GM21529 (cell line): Measurements from ENCODE around the gene C10orf105.

ENCODE experiments used
- ATAC-seq: cut with Tn5 transposase; IDR thresholded peaks from one replicate; pipeline ENCODE4 v1.9.1; 2021; ENCODE audit not compliant: unreplicated experiment

C10orf105 gene

DNA sequence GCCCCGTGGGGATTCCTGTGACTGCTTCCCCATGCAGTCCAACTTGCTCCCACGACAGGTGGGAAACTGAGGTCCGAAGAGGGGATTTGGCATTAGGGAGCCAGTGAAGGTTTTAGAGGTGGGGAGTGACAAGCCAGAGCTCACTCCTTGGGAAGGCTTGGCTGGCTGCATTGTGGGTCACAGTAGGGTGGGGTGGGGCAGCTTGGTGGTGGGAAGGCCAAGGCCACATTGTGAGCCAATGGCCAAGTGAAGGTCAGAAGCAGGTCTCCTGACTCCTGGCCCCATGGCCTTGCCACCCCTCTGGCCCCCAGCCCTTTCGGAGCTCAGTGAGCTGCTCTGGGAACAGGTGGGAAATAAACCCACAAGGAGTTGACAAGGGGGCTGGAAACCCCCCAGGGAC, 2.5 kb downstream of the C10orf105 start:
- no peak for ATAC-seq

DNA sequence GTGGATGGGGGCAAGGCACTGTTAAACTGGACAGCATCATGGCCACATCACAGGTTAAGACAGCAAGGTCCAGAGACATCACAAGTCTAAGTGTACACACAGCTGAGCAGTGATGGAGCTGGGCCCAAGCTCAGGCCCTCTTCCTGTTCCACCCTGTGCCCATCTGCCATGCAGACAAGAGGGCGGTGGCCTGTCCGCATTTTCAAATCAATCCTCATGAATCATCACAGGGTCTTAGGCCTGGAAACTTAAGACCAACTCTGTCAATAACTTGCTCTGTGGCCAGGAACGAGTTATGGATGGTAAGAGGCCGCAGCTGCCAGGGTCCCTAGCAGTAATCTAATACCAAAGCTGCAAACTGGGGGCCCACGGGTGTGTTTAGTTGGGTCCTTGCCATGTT, 3.2 kb downstream of the C10orf105 start:
- no peak for ATAC-seq

DNA sequence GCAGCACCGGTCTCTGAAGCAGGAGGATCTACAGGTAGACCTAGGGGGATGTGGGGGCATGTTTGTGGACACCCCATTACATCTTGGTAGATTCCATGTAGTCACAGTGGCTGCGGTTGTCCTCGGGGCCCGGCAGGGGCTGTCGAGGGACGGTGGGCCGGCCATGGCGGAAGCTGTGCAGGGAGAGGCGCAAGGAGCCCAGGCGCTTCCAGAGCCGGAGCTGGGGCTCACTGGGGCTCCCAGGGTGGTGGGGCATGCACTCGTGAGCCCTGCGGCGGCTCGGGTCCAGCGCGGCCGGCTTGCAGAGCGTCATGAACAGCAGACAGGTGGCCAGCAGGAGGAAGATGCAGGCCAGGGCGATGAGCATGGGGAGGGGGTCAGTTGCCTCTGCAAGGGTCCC, 3.7 kb downstream of the C10orf105 start:
- no peak for ATAC-seq

DNA sequence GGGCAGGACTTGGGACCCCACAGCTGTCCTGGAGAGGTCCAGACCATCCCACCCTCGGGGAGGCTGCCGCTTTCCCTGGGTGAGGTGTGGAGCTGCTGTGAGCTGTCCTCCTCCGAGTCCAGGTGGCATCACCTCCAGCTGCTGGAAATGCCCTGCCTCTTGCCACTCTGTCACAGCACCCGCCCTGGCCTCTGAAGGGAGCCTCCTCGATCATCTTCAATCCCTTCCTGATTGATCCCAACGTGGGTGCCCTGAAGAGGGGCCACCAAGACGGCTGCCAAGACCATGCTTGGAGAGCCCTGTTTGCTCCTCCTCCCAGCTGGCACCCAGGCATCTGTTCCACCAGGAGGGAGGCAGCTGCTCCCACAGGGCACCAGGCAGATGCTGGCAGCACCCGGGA, 4.6 kb downstream of the C10orf105 start:
- ATAC-seq = no peak

DNA sequence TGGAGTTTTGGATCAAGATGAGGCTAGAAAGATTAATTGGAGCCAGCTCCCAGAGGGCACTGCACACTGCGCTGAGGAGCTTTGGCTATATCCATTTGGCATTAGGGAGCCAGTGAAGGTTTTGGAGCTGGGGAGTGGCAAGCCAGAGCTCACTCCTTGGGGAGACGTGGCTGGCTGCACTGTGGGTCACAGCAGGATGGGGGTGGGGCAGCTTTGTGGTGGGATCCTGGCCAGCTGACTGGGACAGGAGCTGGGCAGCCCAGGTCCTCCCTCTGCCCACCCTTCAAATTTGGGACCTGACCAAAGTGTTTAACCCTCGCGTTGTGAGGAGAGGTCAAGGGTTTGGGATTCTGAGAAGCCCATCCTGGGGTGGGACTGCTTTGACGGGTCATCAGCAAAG, 5.0 kb downstream of the C10orf105 start:
- ATAC-seq = no peak

DNA sequence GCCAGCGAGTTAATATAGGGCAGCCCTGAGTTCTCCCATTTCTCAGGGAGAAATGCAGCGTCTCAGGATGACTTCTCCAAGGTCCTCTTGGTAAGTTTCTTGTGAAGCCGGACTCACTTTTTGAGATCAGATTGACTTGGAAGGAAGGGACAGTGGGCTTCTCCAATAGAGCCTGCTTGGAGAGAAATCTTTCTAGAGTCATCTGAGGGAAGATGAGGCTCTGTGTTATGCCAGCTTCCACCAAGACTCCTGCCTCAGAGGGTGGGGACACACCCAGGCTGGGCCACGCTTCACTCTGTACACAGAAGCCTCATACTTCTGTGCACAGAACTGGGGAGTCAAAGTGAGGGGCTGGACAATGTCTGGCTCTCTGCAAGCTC, 5.6 kb downstream of the C10orf105 start:
- no peak for ATAC-seq

DNA sequence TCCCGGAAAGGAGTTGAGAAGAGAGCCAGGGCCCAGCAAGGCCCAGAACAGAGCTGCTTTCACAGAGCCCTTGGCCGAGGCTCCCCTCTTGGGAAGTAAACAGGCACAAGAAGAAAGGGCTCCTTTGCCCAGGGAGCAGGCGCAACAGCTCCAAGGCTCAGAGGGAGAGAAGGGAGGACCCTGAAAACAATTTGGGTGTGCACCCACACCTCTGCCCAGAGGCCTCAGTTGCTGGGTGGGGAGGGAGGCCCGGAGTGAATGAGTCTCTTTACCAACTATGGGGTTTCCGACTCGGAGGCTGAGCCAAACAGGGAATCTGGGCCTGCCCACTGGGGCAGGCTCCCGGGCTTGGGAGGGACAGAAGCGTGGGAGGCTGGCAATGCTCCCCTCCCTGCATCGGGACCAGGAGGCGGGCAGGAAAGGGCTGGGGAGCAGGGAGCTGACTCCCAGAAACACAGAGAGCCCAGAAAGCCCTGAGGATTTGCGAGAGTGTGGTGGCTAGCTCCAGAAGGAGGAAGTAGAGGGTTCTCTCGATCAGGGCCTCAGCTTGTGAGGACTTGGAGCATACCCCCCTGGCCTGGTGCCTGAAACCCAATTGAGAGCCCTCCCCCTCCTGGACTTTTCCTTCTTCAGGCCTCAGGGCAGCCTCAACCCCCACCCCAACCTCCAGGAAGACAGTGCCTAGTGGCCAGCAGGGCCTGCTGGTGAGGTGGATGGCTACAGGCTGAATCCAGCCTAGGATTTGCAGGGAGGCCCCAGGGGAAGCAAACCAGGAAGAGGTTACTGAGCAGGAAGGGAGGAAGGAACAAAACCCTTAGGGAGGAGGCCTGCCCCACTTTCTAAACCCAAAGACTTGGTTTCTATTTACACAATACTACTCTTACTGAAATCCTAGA, 6.2 kb downstream of the C10orf105 start:
- ATAC-seq = no peak

DNA sequence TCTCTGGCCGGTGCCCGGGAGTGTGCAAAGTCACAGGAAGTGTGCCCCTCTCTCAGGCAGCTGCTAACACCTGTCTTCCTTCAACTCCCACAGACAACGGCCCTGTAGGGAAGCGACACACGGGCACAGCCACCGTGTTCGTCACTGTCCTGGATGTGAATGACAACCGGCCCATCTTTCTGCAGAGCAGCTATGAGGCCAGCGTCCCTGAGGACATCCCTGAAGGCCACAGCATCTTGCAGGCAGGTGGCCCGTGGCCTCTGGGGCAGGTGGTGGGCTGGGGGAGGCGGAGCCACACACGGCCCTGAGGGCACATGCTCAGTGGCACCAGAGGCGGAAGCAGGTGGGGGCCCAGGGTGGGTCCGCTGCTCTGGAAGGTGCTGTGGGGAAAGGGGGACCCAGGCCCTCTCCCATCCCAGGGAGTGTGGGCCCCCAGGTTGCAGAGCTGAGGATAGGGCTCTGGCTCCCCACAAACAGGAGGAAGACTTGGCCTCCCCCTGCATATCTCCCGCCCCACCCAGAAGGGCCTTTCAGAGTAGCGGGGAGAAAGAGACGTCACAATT, 6.9 kb downstream of the C10orf105 start:
- no peak for ATAC-seq

DNA sequence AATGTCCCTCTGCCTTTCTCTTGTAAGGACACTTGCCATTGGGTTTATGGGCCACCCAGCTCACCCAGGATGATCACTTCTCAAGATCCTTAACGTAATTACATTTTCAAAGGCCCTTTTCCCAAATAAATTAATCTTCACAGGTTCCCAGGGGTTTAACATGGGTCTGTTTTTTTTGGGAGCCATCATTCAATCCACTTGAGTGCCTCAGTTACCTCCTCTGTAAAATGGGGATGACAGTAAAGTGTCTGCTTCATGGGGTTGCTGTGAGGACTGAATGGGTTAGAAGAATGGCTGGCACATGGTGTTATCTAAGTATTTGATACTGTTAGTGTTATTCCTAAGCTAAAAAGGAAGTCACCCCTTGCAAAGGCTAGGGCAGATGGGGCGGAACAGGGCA, 7.4 kb downstream of the C10orf105 start:
- ATAC-seq = no peak

DNA sequence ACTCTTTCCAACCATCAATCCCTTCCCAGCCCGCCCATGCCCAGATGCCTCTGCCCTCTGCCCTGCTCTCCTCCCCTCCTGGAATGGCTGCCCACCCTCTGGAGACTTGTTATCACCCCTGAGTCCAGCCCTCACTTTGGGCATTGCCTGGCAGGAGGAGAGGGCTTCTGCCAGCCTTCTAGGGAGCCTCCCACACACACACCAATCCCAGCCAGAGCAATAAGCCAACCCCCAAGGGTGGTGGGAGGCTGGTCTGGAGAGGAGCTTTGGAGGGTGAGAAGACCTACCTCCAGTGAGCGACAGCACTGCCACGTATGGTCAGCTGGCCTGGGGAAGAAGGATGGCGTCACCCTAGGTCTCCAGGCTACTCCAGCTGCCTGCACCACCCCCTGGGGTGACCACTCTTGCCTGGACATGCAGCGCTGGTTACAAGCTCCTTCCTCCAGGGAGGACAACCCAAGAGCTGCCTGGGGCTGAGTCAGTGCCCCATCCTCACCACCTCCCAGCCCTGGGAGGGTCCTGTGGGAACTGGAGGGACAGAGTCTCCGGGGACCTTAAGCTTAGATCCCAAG, 8.4 kb downstream of the C10orf105 start:
- no peak for ATAC-seq

DNA sequence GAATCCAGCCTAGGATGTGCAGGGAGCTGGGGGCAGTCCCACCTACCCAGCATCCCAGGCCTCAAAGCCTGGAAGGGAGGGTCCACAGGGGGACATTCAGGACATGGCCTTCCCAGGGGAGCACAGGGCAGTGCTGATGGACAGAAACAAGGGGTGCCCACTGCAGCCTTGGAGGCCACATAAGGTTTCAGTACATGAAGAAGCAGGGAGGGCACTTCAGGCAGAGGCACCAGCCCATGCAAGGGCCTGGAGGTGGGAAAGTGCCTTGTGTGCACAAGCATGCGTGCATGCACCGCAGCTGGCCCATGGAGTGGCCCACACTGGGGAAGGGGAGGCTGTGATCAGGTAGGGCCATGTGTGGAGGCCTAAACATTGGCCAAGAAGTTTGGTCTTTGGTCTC, 9.1 kb downstream of the C10orf105 start:
- no peak for ATAC-seq

DNA sequence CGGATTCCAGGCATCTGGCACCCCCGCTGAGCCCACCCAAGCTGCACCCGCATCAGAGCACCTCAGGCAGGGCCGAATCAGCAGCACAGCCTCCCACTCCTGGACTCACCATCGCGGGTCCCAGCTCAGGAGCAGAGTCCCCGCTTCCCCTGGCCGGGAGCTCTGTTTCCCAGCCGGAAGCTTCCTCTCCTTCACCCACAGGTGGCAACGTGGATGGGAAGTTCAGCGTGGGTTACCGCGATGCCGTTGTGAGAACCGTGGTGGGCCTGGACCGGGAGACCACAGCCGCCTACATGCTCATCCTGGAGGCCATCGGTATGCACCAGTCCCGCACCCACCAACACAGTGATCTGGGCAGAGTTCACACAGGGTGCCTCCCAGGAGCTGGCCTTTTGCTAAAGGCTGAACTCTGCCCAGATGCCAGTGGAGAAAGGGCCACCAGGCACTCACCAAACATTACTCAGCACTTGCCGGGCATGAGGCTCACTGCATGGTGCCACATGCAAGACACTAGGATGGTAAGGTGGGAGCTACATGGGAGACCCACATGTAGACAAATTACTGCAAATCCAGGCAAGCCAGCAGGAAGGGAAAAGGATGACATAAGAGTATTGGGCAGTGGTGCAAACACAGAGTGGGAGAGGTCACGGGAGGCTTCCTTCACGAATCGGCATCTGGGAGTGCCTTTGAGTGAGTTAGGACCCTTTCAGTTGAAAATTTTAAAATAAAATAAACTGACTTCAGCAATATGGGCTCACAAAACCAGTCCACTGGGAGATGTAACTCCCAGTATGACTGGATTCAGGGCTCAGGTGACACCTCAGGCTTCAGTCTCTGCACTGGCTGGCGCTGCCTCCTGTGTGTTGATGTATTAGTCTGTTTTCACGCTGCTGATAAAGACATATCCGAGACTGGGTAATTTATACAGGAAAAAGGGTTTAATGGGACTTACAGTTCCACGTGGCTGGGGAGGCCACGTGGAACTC, 10.4 kb downstream of the C10orf105 start:
- ATAC-seq = no peak

DNA sequence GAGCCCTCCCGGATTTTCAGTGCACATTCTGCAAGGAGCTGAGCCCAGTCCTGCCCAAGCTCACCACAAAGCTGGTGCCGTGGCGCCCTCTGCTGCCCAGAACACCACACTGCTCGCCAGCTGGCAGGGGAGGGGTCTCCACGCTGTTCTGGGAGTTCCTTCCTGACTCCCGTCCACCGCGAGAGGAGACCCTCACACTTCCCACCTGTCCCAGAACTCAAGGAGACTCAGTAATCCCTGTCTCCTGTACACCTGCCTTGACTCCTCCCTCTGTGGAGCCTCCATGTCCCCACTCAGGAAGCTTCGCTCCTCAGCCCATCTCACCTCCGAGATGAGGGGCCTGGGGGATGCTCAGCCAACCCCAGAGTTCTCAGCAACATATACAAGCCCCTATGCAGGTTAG, 11.3 kb downstream of the C10orf105 start:
- ATAC-seq = no peak

DNA sequence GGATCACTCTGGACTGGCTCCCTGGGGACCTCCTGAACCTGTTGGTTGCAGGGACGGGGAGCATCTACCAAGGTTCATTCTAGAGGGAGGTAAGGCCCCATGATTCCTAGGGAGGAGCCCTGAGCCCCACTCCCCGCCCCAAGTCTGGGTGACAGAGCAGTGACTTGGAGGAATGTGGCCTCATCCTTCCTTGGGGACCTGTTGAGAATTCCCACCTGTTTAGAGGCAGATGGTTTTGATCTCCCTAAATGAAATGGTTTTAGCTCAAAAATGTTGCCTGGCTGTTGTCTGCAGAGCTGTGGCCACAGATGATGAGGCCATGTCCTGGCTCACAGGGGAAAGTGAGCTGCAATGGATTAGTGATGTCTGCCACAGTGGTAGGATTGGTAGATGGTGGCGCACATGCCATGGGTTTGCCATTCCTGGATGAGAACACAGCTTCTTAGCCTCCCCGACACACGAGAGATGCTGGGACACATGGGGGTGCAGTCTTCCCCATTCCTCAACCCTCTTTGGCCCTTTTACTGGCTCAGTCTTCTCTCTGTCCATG, 12.3 kb downstream of the C10orf105 start:
- ATAC-seq = no peak

DNA sequence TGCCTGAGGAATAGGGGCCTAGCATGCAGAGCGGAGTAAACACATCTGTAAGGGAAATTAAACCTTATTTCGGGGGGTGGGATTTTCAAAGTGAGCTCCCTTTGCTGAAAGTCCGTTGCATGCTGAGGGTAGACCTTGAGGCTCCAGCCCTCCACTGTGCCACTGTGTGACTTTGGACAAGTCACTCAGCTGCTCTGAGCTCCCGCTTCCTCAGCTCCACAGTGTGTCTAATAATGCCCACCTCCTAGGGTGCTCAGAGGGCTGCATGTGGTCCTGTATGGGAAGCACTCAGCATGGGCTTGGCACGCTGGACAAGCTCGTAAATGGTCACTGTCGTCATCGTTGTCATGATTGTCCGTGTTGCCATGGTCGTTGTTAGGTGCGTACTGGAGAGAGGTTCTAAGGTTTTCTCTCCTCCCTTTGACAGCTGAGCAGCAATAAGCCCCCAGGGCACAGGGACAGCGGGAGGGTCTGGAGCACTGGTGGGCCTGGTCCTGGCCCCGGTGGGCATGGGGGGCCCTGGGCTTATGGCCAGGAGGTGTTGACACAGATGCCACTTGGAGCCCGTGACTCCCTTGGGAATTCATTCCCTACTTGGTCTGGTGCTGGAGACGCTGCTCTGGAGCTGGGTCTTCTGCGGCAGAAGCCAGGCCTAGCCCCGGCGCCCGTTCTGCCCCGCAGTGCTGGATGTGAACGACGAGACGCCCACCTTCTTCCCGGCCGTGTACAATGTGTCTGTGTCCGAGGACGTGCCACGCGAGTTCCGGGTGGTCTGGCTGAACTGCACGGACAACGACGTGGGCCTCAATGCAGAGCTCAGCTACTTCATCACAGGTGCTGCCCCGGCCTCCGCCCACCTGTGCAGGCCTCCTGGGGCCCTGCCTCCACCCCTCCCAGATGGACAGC, 13.1 kb downstream of the C10orf105 start:
- no peak for ATAC-seq

DNA sequence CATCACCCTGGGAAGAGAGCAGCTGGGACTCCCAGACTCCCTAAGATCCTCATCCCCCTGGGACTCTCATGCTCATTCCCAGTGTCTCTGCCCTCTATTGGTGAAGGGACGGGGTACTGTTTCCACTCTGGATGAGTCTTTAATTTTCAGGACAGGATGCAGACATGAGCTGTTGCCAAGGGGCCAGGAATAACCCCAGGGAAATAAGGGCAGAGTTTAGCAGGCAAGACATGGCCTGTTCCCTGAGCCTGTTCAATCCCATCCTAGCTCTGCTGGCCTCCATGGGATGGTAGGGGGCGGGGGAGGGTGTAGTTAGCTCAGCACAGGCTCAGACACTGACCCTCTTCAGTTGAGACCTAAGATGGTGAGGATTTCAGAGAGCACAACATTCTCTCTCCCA, 14.0 kb downstream of the C10orf105 start:
- no peak for ATAC-seq

DNA sequence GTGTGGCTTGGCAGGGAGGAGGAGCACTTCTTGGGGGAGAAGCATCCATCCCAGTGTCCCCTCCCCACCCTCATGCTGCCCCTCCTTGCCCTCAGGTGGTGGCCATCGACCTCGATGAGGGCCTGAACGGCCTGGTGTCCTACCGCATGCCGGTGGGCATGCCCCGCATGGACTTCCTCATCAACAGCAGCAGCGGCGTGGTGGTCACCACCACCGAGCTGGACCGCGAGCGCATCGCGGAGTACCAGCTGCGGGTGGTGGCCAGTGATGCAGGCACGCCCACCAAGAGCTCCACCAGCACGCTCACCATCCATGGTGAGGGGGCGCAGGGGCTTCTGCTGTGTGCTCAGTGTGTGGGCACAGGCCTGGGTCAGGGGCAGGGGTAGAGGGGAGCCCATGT, 14.8 kb downstream of the C10orf105 start:
- ATAC-seq = no peak

DNA sequence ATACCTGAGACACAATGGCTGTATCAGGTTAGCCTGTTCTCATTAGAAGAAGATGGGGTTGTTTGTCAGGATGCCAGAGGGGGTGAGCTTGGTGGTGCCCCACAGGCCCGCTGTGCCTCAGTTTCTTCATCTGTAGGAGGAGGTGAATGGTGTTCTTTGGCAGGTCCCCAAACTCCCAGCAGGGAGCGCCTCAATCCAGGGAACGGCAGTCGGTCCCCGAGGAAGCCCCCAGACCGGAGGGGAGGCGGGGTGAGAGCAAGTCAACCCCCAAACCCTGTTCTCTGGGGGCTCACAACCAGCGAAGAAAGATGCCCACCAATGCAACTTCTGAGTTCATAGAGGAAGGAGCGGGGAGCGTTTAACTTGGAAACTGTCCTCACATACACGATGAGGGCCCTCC, 16.0 kb downstream of the C10orf105 start:
- no peak for ATAC-seq

DNA sequence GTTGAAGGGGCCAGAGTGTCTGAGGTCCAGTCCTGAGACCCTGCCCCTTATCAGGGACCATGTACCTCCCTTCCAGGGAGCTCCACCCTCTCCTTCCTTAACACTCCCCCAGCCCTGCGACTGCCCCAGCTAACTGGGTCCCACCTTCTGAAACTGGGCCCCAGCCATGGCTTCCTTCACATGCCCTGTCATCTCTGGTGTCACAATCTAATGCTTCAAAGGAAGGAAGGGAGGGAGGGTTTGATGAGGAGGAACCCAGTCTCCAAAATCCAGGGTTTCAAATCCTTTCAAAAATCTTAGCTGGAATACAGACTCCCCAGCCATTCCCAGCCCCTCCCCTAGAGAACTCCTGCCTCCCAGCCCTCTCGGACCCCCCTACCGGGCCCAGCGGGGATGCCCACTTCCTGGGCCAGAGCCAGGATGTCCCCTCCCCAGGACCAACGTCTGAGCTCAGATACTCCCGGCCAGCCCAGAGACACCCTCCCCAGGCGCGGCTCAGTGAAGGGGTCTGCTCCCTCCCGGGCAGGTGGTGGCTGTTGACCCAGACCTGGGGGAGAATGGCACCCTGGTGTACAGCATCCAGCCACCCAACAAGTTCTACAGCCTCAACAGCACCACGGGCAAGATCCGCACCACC, 18.0 kb downstream of the C10orf105 start:
- no peak for ATAC-seq
